ENCODE data around the gene SRD5A1. TPM values are rescaled to one million over a fixed set of nuclear protein-coding genes. Genes with fewer than 3 reads are reported as not detected.

SRD5A1 gene
- total and polyA plus RNA-seq, 8 donors = 3.0 to 8.2 (median 6.5) TPM

GRCh38 chr5:6719417-6719816 is 86.2 kb downstream of the SRD5A1 start:
- TF ChIP-seq CTCF (IDR thresholded peaks at IDR 0.05) = no peak
- intact Hi-C loops (cut with DNase I) = loop anchor here in 1 of 3 donors (10.0 kb wide), 1 partner anchor 85 kb away; the partner anchor contains the start of genes NSUN2 and SRD5A1
- ATAC-seq (no peak), FAIRE-seq (no peak), DNase-seq (no peak)
- Histone ChIP-seq H3K36me3 (no peaks in the 10 kb centered on the region), H3K27ac (no peak overlapping the region), H3K4me3 (no peak overlapping the region), H3K4me1 (peaks cover 14 to 43% (median 23%) of the 10 kb centered on the region in 3 donors), H3K27me3 (no peaks in the 10 kb centered on the region), H3K9me3 (no peaks in the 10 kb centered on the region)
- 90 to 94% methylated on average over 5 of the region's 5 CpGs for WGBS, 2 donors

GRCh38 chr5:6719896-6720560 is 86.8 kb downstream of the SRD5A1 start:
- Histone ChIP-seq H3K4me3 (no peak overlapping the region), H3K4me1 (peaks cover 14 to 41% (median 21%) of the 10 kb centered on the region in 3 donors), H3K9me3 (no peaks in the 10 kb centered on the region), H3K27me3 (no peaks in the 10 kb centered on the region), H3K27ac (no peak overlapping the region), H3K36me3 (no peaks in the 10 kb centered on the region)
- FAIRE-seq (no peak), DNase-seq (no peak), ATAC-seq (no peak)
- WGBS, 2 donors = 78 to 89% methylated on average over 5 of the region's 5 CpGs
- no peak for TF ChIP-seq CTCF (IDR thresholded peaks at IDR 0.05)
- intact Hi-C loops (cut with DNase I) = loop anchor here in 1 of 3 donors (10.0 kb wide), 1 partner anchor 85 kb away; the partner anchor contains the start of genes NSUN2 and SRD5A1

- no peak overlapping the region for H3K4me3 ChIP-seq
- H3K9me3 ChIP-seq = no peaks in the 10 kb centered on the region
- no peaks in the 10 kb centered on the region for H3K27me3 ChIP-seq
- DNase-seq (no peak), FAIRE-seq (no peak), ATAC-seq (no peak)
- intact Hi-C loops (cut with DNase I) = no loop called here
- no peak overlapping the region for H3K27ac ChIP-seq
- WGBS, 2 donors = 89 to 91% methylated on average over 6 of the region's 6 CpGs
- H3K36me3 ChIP-seq = no peaks in the 10 kb centered on the region
- peaks cover 10 to 36% (median 16%) of the 10 kb centered on the region in 3 donors for H3K4me1 ChIP-seq
- no peak for TF ChIP-seq CTCF (IDR thresholded peaks at IDR 0.05)
Observed at GRCh38 chr5:6720561-6720921, 87.3 kb downstream of the SRD5A1 start.

- Histone ChIP-seq H3K36me3 (no peaks in the 10 kb centered on the region), H3K27ac (peak overlapping the region in 1 of 4 donors; percentile 0), H3K27me3 (no peaks in the 10 kb centered on the region), H3K4me3 (no peak overlapping the region), H3K4me1 (peaks cover under 1 to 27% (median 13%) of the 10 kb centered on the region in 3 donors), H3K9me3 (no peaks in the 10 kb centered on the region)
- DNase-seq (no peak), ATAC-seq (no peak), FAIRE-seq (no peak)
- 73 to 78% methylated on average over 4 of the region's 4 CpGs for WGBS, 2 donors
- intact Hi-C loops (cut with DNase I) = no loop called here
- TF ChIP-seq CTCF (IDR thresholded peaks at IDR 0.05) = no peak
Observed at GRCh38 chr5:6721442-6721841, 88.2 kb downstream of the SRD5A1 start.

- no peak for TF ChIP-seq CTCF (IDR thresholded peaks at IDR 0.05)
- Histone ChIP-seq H3K9me3 (no peaks in the 10 kb centered on the region), H3K4me1 (peaks cover 0 to 22% (median 9%) of the 10 kb centered on the region in 3 donors), H3K27ac (peak overlapping the region in 2 of 4 donors; percentile 0 to 37), H3K27me3 (no peaks in the 10 kb centered on the region), H3K4me3 (no peak overlapping the region), H3K36me3 (no peaks in the 10 kb centered on the region)
- WGBS, 2 donors = 75 to 76% methylated on average over 6 of the region's 6 CpGs
- intact Hi-C loops (cut with DNase I) = no loop called here
- FAIRE-seq (no peak), DNase-seq (no peak), ATAC-seq (peak in 2 of 4 donors; percentile 18 to 36)
Observed at GRCh38 chr5:6722015-6722414, 88.8 kb downstream of the SRD5A1 start.

All from pancreas (tissue), 10 donors.